Activated naive CD4-positive, alpha-beta T cell treated with anti-CD3 and anti-CD28 coated beads, Interleukin-2, amount 10 ng/mL, durations not matched to agents 7 days and 5 days (primary cell): Measurements from ENCODE around the gene TOMM40.

Source experiments
- CTCF ChIA-PET: fragments of 350-600 bp; sonication (Branson Sonifier 250); formaldehyde crosslinking; loops from one replicate; lab custom pipeline; 2021; ENCODE audit warnings: antibody characterized with exemption; lab: Charles Lee
- DNase-seq: peaks from one replicate; pipeline ENCODE4 v3.0.0-alpha.2; 2020
- H3K27ac Mint-ChIP-seq: one replicate; pipeline ENCODE4 v1.8.0; 2021; ENCODE audit warnings: mild to moderate bottlenecking, moderate library complexity, mixed read lengths
- H3K27me3 Mint-ChIP-seq: one replicate; pipeline ENCODE4 v1.8.0; 2021; ENCODE audit warnings: mild to moderate bottlenecking, mixed read lengths
- H3K36me3 Mint-ChIP-seq: one replicate; pipeline ENCODE4 v1.8.0; 2021; ENCODE audit warnings: mixed read lengths
- H3K4me1 Mint-ChIP-seq: one replicate; pipeline ENCODE4 v1.8.0; 2021; ENCODE audit warnings: mixed read lengths
- H3K4me3 Mint-ChIP-seq: one replicate; pipeline ENCODE4 v1.8.0; 2021; ENCODE audit warnings: mild to moderate bottlenecking, moderate library complexity, mixed read lengths
- H3K9me3 Mint-ChIP-seq: one replicate; pipeline ENCODE4 v1.8.0; 2021; ENCODE audit warnings: mixed read lengths

Gene TOMM40

GRCh38 chr19:44891016-44891882 lies at the start of gene TOMM40:
Gene TOMM40, plus strand, starts transcription at chr19:44891254. Its CDS starts 162 bp downstream, at chr19:44891416.
- peak; percentile 55 for DNase-seq
- Mint-ChIP-seq H3K9me3 (no peaks in the 10 kb centered on the region), H3K4me3 (peak within 1 kb of the TSS; percentile 95), H3K27me3 (no peaks in the 10 kb centered on the region), H3K27ac (peak within 1 kb of the TSS; percentile 93), H3K36me3 (peaks cover 20% of the 10 kb centered on the region), H3K4me1 (peaks cover 35% of the 10 kb centered on the region)
- CTCF ChIA-PET: no interaction called here

- Mint-ChIP-seq H3K9me3 (no peaks in the 10 kb centered on the region), H3K36me3 (no peaks in the 10 kb centered on the region), H3K27ac (peak overlapping the region; percentile 26), H3K4me3 (peak overlapping the region; percentile 72), H3K27me3 (peaks cover 56% of the 10 kb centered on the region), H3K4me1 (peaks cover 25% of the 10 kb centered on the region)
- DNase-seq: no peak
- CTCF ChIA-PET: interaction anchor here (1.0 to 1.8 kb wide), 2 partner anchors 62 to 122 kb away, joined by 6 to 9 read pairs; no protein-coding TSS in a partner anchor
These were observed 45.8 kb upstream of the TOMM40 start for GRCh38 chr19:44845286-44845611.

GRCh38 chr19:44845612-44846454 lies 45.2 kb upstream of the TOMM40 start, which contains the start of gene NECTIN2:
Gene NECTIN2, plus strand, starts transcription at chr19:44846297. Its CDS starts 229 bp downstream, at chr19:44846526.
- CTCF ChIA-PET: interaction anchor here (0.6 to 1.8 kb wide), 9 partner anchors 16 to 188 kb away, joined by 3 to 9 read pairs (median 3); no protein-coding TSS in a partner anchor
- peak; percentile 84 for DNase-seq
- Mint-ChIP-seq H3K27ac (peak within 1 kb of the TSS; percentile 26), H3K9me3 (no peaks in the 10 kb centered on the region), H3K4me3 (peak within 1 kb of the TSS; percentile 72), H3K36me3 (no peaks in the 10 kb centered on the region), H3K4me1 (peaks cover 25% of the 10 kb centered on the region), H3K27me3 (peaks cover 62% of the 10 kb centered on the region)

GRCh38 chr19:44846455-44847143 lies 44.5 kb upstream of the TOMM40 start:
- H3K27me3 Mint-ChIP-seq: peaks cover 69% of the 10 kb centered on the region
- H3K27ac Mint-ChIP-seq: no peak overlapping the region
- H3K4me3 Mint-ChIP-seq: peak overlapping the region; percentile 72
- H3K36me3 Mint-ChIP-seq: no peaks in the 10 kb centered on the region
- H3K9me3 Mint-ChIP-seq: no peaks in the 10 kb centered on the region
- no peak for DNase-seq
- CTCF ChIA-PET: interaction anchor here (1.0 to 1.8 kb wide), 3 partner anchors 44 to 123 kb away, joined by 3 to 9 read pairs (median 4); no protein-coding TSS in a partner anchor
- peaks cover 26% of the 10 kb centered on the region for H3K4me1 Mint-ChIP-seq

- H3K9me3 Mint-ChIP-seq: no peaks in the 10 kb centered on the region
- H3K27me3 Mint-ChIP-seq: peaks cover 77% of the 10 kb centered on the region
- peaks cover 26% of the 10 kb centered on the region for H3K4me1 Mint-ChIP-seq
- peak; percentile 25 for DNase-seq
- CTCF ChIA-PET: interaction anchor here (1.8 kb wide), 1 partner anchor 124 kb away, joined by 9 read pairs; no protein-coding TSS in a partner anchor
- no peaks in the 10 kb centered on the region for H3K36me3 Mint-ChIP-seq
- H3K4me3 Mint-ChIP-seq: peak overlapping the region; percentile 64
- no peak overlapping the region for H3K27ac Mint-ChIP-seq
These were observed 43.7 kb upstream of the TOMM40 start for GRCh38 chr19:44847144-44848035.

GRCh38 chr19:44848036-44848811 lies 42.8 kb upstream of the TOMM40 start:
- CTCF ChIA-PET: no interaction called here
- Mint-ChIP-seq H3K36me3 (no peaks in the 10 kb centered on the region), H3K9me3 (no peaks in the 10 kb centered on the region), H3K27me3 (peaks cover 83% of the 10 kb centered on the region), H3K27ac (no peak overlapping the region), H3K4me3 (no peak overlapping the region), H3K4me1 (peaks cover 26% of the 10 kb centered on the region)
- no peak for DNase-seq

- H3K27me3 Mint-ChIP-seq: peaks cover 88% of the 10 kb centered on the region
- H3K4me3 Mint-ChIP-seq: no peak overlapping the region
- H3K4me1 Mint-ChIP-seq: peaks cover 26% of the 10 kb centered on the region
- H3K36me3 Mint-ChIP-seq: no peaks in the 10 kb centered on the region
- CTCF ChIA-PET: no interaction called here
- DNase-seq: no peak
- no peak overlapping the region for H3K27ac Mint-ChIP-seq
- no peaks in the 10 kb centered on the region for H3K9me3 Mint-ChIP-seq
These were observed 42.1 kb upstream of the TOMM40 start for GRCh38 chr19:44848812-44849447.

GRCh38 chr19:44850641-44851109 lies 40.4 kb upstream of the TOMM40 start:
- CTCF ChIA-PET: no interaction called here
- Mint-ChIP-seq H3K27ac (no peak overlapping the region), H3K9me3 (no peaks in the 10 kb centered on the region), H3K36me3 (no peaks in the 10 kb centered on the region), H3K27me3 (peaks cover 76% of the 10 kb centered on the region), H3K4me1 (peaks cover 16% of the 10 kb centered on the region), H3K4me3 (no peak overlapping the region)
- DNase-seq: no peak

- no peak for DNase-seq
- CTCF ChIA-PET: no interaction called here
- no peaks in the 10 kb centered on the region for H3K9me3 Mint-ChIP-seq
- H3K36me3 Mint-ChIP-seq: no peaks in the 10 kb centered on the region
- peaks cover 74% of the 10 kb centered on the region for H3K27me3 Mint-ChIP-seq
- H3K4me1 Mint-ChIP-seq: peaks cover 15% of the 10 kb centered on the region
- no peak overlapping the region for H3K4me3 Mint-ChIP-seq
- no peak overlapping the region for H3K27ac Mint-ChIP-seq
These were observed 39.6 kb upstream of the TOMM40 start for GRCh38 chr19:44851427-44851826.

- H3K36me3 Mint-ChIP-seq: no peaks in the 10 kb centered on the region
- peaks cover 6% of the 10 kb centered on the region for H3K4me1 Mint-ChIP-seq
- DNase-seq: no peak
- no peaks in the 10 kb centered on the region for H3K9me3 Mint-ChIP-seq
- H3K27me3 Mint-ChIP-seq: peaks cover 35% of the 10 kb centered on the region
- no peak overlapping the region for H3K4me3 Mint-ChIP-seq
- no peak overlapping the region for H3K27ac Mint-ChIP-seq
- CTCF ChIA-PET: no interaction called here
These were observed 35.4 kb upstream of the TOMM40 start for GRCh38 chr19:44855606-44856005.

- Mint-ChIP-seq H3K4me3 (no peak overlapping the region), H3K9me3 (no peaks in the 10 kb centered on the region)
- no peak for DNase-seq
These were observed 34.5 kb upstream of the TOMM40 start for GRCh38 chr19:44856421-44857083.

GRCh38 chr19:44857837-44858236 lies 33.2 kb upstream of the TOMM40 start:
- DNase-seq: no peak
- no peak overlapping the region for H3K27ac Mint-ChIP-seq
- no peak overlapping the region for H3K4me3 Mint-ChIP-seq
- H3K9me3 Mint-ChIP-seq: no peaks in the 10 kb centered on the region
- no peaks in the 10 kb centered on the region for H3K36me3 Mint-ChIP-seq
- CTCF ChIA-PET: no interaction called here
- H3K27me3 Mint-ChIP-seq: peaks cover 12% of the 10 kb centered on the region
- peaks cover 3% of the 10 kb centered on the region for H3K4me1 Mint-ChIP-seq

More at GRCh38 chr19:44856421-44857083, 34.5 kb upstream of the TOMM40 start:
- no peak overlapping the region for H3K27ac Mint-ChIP-seq
- CTCF ChIA-PET: no interaction called here
- no peaks in the 10 kb centered on the region for H3K36me3 Mint-ChIP-seq
- H3K4me1 Mint-ChIP-seq: peaks cover 4% of the 10 kb centered on the region
- H3K27me3 Mint-ChIP-seq: peaks cover 25% of the 10 kb centered on the region
